Loucy (cell line): Measurements from ENCODE around the gene SSPN.

Experiments
- H2AFZ ChIP-seq: fragments of 200-600 bp; sonication (generic); 2 replicates; pipeline ENCODE4 v1.6.0; 2016; ENCODE audit warnings: antibody characterized with exemption, mild to moderate bottlenecking, low read length, moderate library complexity
- H3F3A ChIP-seq: fragments of 200-600 bp; 2 replicates; pipeline ENCODE4 v1.6.0; 2016; ENCODE audit warnings: antibody characterized with exemption, low read depth, mild to moderate bottlenecking
- H3K27me3 ChIP-seq: fragments of 200-600 bp; sonication (generic); 2 replicates; pipeline ENCODE4 v1.6.1; 2014; ENCODE audit warnings: low read length, mild to moderate bottlenecking; ENCODE audit not compliant: insufficient read depth, poor library complexity, severe bottlenecking
- H3K36me3 ChIP-seq: fragments of 200-600 bp; sonication (generic); 2 replicates; pipeline ENCODE4 v1.6.1; 2016; ENCODE audit warnings: low read length; ENCODE audit not compliant: insufficient read depth
- H3K4me1 ChIP-seq: fragments of 200-600 bp; sonication (generic); 2 replicates; pipeline ENCODE4 v1.5.1; 2014; ENCODE audit warnings: low read length, mild to moderate bottlenecking; ENCODE audit not compliant: insufficient read depth, poor library complexity, severe bottlenecking
- H3K4me2 ChIP-seq: fragments of 200-600 bp; sonication (generic); 2 replicates; pipeline ENCODE4 v1.6.0; 2014; ENCODE audit warnings: antibody characterized with exemption, low read length, low read depth, mild to moderate bottlenecking; ENCODE audit not compliant: poor library complexity, severe bottlenecking
- H3K4me3 ChIP-seq: fragments of 200-600 bp; sonication (generic); 2 replicates; pipeline ENCODE4 v1.5.1; 2014; ENCODE audit warnings: low read length, mild to moderate bottlenecking, mixed read lengths; ENCODE audit not compliant: poor library complexity, severe bottlenecking
- H3K79me2 ChIP-seq: fragments of 200-600 bp; sonication (generic); 2 replicates; pipeline ENCODE4 v1.6.1; 2014; ENCODE audit warnings: low read length; ENCODE audit not compliant: insufficient read depth
- H3K9ac ChIP-seq: fragments of 200-600 bp; sonication (generic); 2 replicates; pipeline ENCODE4 v1.6.0; 2014; ENCODE audit warnings: mild to moderate bottlenecking, low read depth, low read length, moderate library complexity; ENCODE audit not compliant: poor library complexity, severe bottlenecking
- H3K9me2 ChIP-seq: fragments of 200-600 bp; sonication (generic); replicated peaks from 2 replicates; pipeline ENCODE4 v1.6.1; 2016; ENCODE audit warnings: low read depth, low read length, mixed read lengths
- H3K9me3 ChIP-seq: fragments of 200-600 bp; sonication (generic); 2 replicates; pipeline ENCODE4 v1.6.1; 2014; ENCODE audit warnings: mild to moderate bottlenecking, antibody characterized with exemption, low read length, low read depth; ENCODE audit not compliant: insufficient read depth
- H4K20me1 ChIP-seq: fragments of 200-600 bp; sonication (generic); 2 replicates; pipeline ENCODE4 v1.6.0; 2014; ENCODE audit warnings: antibody characterized with exemption, low read length, mild to moderate bottlenecking; ENCODE audit not compliant: insufficient read depth, poor library complexity, severe bottlenecking
- EZH2phosphoT487 ChIP-seq: fragments of 200-600 bp; IDR thresholded peaks from 2 replicates; pipeline ENCODE4 v1.6.1; 2018; ENCODE audit warnings: antibody characterized with exemption, mild to moderate bottlenecking, moderate library complexity, borderline replicate concordance
- TF ChIP-seq, protein P1 (sequence below): fragments of 200-600 bp; sonication (generic); conservative IDR thresholded peaks from 2 replicates; pipeline ENCODE4 v1.5.1; 2014; ENCODE audit warnings: mild to moderate bottlenecking, antibody characterized with exemption, low read length

SSPN gene

DNA sequence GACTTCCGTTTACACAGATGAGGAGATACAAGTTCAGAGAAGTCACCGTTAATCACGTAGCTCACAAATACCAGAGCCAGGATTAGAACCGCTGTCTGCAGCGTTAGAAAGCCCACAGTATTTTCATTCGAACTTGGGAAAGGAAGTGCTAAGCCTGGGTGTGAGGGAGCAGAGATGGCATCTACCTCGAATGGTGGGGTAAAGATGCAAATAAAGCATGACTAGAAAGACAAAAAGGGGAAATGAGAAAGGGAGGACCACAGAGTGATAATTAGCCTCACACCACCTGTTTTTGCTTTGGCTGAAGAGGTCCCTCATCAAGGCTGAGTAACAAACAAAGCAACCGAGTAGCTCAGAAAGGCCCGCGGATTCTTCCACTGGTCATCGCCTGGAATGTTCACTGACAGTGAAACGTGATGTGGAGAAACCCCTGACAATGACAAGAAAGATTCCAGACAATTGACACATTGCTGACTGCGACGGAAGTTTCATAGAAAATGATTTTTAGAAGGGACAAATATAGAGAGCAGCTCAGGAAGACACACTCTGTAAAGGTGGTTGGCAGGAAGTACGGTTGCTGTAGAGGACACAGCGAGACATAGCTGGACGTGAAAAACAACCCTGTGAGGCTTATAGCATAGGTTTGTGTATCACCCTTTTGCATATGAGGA lies 39.0 kb upstream of the SSPN start:
- TF ChIP-seq, protein P1, sequence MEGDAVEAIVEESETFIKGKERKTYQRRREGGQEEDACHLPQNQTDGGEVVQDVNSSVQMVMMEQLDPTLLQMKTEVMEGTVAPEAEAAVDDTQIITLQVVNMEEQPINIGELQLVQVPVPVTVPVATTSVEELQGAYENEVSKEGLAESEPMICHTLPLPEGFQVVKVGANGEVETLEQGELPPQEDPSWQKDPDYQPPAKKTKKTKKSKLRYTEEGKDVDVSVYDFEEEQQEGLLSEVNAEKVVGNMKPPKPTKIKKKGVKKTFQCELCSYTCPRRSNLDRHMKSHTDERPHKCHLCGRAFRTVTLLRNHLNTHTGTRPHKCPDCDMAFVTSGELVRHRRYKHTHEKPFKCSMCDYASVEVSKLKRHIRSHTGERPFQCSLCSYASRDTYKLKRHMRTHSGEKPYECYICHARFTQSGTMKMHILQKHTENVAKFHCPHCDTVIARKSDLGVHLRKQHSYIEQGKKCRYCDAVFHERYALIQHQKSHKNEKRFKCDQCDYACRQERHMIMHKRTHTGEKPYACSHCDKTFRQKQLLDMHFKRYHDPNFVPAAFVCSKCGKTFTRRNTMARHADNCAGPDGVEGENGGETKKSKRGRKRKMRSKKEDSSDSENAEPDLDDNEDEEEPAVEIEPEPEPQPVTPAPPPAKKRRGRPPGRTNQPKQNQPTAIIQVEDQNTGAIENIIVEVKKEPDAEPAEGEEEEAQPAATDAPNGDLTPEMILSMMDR, result no peak
- no peak for TF ChIP-seq EZH2phosphoT487
- Histone ChIP-seq H3K9ac (no peak overlapping the region), H2AFZ (peak overlapping the region; percentile 49), H3K4me2 (no peak overlapping the region), H3K9me2 (no peaks in the 10 kb centered on the region), H3F3A (no peaks in the 10 kb centered on the region), H3K9me3 (no peaks in the 10 kb centered on the region), H3K79me2 (no peaks in the 10 kb centered on the region), H3K4me1 (no peaks in the 10 kb centered on the region), H4K20me1 (no peaks in the 10 kb centered on the region), H3K27me3 (no peaks in the 10 kb centered on the region), H3K4me3 (no peak overlapping the region), H3K36me3 (no peaks in the 10 kb centered on the region)

- H4K20me1 ChIP-seq, result no peaks in the 10 kb centered on the region
- H2AFZ ChIP-seq, result peak overlapping the region; percentile 49
- H3K4me1 ChIP-seq, result no peaks in the 10 kb centered on the region
- H3K9me2 ChIP-seq, result no peaks in the 10 kb centered on the region
- H3K9ac ChIP-seq, result no peak overlapping the region
- no peak for TF ChIP-seq EZH2phosphoT487
- TF ChIP-seq, protein P1, result no peak
- H3K4me2 ChIP-seq, result no peak overlapping the region
- H3K36me3 ChIP-seq, result no peaks in the 10 kb centered on the region
- no peaks in the 10 kb centered on the region for H3K9me3 ChIP-seq
- H3K4me3 ChIP-seq, result no peak overlapping the region
- H3F3A ChIP-seq, result no peaks in the 10 kb centered on the region
- no peaks in the 10 kb centered on the region for H3K27me3 ChIP-seq
- H3K79me2 ChIP-seq, result no peaks in the 10 kb centered on the region
Observed at GRCh38 chr12:26157001-26157400, 38.4 kb upstream of the SSPN start.

DNA sequence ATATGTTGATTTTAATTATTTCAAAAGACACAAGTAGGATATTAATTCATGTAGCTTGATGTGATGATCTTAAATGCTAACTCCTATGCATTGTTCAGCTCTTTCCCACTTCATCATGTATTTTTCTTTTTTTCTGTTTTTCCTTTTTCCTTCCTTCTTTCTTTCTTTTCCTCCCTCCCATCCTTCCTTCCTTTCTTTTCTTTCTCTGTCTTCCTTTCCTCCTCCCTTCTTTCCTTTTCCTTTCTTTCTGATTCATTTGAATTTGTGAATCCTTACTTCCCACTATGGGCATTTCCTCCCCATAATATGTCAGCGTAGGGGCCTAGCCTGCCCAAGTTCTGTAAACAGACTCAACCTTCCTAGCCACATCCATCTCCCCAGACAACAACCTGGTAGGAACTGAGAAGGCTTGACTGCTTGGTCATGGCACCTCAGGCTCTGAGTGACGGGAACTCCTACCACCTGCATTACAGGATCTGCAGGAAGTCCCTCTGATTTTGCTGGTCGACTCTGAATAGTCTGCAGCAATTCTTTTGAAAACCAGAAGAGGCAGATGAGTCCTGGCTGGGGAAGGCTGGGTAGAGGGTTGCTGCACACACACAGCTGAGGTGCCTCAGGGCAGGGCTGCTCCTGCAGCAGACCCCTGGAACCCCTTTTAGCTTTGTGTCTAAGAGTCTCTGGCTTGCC lies 37.2 kb upstream of the SSPN start:
- Histone ChIP-seq H3K4me1 (no peaks in the 10 kb centered on the region), H3K9me3 (no peaks in the 10 kb centered on the region), H2AFZ (0 out of 2 replicates have a peak overlapping the region, but pooled peaks have one; percentile 32), H3K27me3 (no peaks in the 10 kb centered on the region), H3F3A (no peaks in the 10 kb centered on the region), H4K20me1 (no peaks in the 10 kb centered on the region), H3K79me2 (no peaks in the 10 kb centered on the region), H3K9ac (no peak overlapping the region), H3K4me3 (no peak overlapping the region), H3K9me2 (no peaks in the 10 kb centered on the region), H3K36me3 (no peaks in the 10 kb centered on the region), H3K4me2 (no peak overlapping the region)
- TF ChIP-seq, protein P1, result peak; percentile 38
- no peak for TF ChIP-seq EZH2phosphoT487
